Measurements from ENCODE around the gene MEIS2. TPM values are rescaled to one million over a fixed set of nuclear protein-coding genes. Genes with fewer than 3 reads are reported as not detected.

Gene MEIS2
- total RNA-seq, 1 donor = 17.7 TPM

DNA sequence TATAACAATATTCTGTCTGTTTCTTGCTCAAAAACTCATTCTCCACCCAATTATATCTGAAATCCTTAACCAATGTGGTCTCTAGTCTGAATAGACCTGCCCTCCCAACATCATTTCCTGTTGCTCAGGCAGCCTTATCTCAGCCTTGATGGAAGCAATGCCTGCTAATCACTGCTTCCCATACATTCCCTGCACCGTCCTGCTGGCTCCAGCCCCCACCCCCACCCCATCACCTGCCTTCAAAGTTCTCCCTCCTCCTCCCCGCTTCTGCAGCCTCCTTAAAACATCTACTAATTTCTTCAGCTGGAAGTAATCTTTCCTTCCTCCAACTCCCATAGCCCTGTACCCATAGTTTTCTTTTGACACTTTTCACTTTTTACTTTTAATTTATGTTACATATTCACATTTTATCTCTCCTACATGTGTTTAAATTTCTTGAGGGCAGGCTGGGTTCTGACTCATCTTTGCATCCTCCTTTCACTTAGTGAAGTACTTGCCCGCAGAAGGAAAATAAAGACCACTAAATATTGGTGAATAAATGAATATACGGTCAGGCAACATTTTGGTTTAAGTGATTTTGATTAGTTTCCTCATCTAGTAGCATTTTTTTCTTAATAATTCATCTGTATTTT lies 98.2 kb downstream of the MEIS2 start:
- no peak overlapping the region for H3K4me2 ChIP-seq (ENCODE audit: insufficient read depth, low read length)
- H3K9me3 ChIP-seq (ENCODE audit: low read depth, low read length) = no peaks in the 10 kb centered on the region
- no peaks in the 10 kb centered on the region for H3K79me2 ChIP-seq (ENCODE audit: insufficient read depth, low read length)
- peaks cover 4% of the 10 kb centered on the region for H3K36me3 ChIP-seq (ENCODE audit: insufficient read depth, low read length)
- no peaks in the 10 kb centered on the region for H3K4me1 ChIP-seq (ENCODE audit: insufficient read depth, low read length)
- no peak overlapping the region for H3K4me3 ChIP-seq (ENCODE audit: insufficient read depth, low read length)
- no peak overlapping the region for H3K27ac ChIP-seq (ENCODE audit: low read depth, low read length)
- no peak for DNase-seq (ENCODE audit: insufficient read length, low spot score, missing footprints)
- H2AFZ ChIP-seq (ENCODE audit: low read length) = no peak overlapping the region
- H4K20me1 ChIP-seq (ENCODE audit: insufficient read depth, low read length) = no peaks in the 10 kb centered on the region
- TF ChIP-seq, protein P1, sequence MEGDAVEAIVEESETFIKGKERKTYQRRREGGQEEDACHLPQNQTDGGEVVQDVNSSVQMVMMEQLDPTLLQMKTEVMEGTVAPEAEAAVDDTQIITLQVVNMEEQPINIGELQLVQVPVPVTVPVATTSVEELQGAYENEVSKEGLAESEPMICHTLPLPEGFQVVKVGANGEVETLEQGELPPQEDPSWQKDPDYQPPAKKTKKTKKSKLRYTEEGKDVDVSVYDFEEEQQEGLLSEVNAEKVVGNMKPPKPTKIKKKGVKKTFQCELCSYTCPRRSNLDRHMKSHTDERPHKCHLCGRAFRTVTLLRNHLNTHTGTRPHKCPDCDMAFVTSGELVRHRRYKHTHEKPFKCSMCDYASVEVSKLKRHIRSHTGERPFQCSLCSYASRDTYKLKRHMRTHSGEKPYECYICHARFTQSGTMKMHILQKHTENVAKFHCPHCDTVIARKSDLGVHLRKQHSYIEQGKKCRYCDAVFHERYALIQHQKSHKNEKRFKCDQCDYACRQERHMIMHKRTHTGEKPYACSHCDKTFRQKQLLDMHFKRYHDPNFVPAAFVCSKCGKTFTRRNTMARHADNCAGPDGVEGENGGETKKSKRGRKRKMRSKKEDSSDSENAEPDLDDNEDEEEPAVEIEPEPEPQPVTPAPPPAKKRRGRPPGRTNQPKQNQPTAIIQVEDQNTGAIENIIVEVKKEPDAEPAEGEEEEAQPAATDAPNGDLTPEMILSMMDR (IDR thresholded peaks at IDR 0.05; ENCODE audit: extremely low read depth, low read depth, low read length) = no peak
- no peaks in the 10 kb centered on the region for H3K27me3 ChIP-seq (ENCODE audit: insufficient read depth, low read length)

DNA sequence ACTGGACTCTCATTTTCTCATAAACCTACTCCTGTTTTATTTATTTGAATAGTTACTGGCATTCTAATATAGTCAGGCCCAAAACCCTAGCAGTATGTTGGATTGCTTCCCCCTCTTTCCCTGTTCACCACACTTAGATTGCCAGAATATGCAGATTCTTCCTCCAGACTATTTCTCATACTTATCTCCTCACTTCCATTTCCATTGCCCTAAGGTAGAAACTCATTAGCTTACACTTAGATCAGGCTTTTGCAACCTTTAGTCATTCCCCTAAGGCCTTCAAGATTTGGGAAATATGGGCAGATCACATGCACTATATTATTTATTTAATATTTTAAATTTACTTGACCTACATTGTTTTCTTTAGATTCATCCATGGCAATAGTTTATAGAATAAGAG lies 98.9 kb downstream of the MEIS2 start:
- H3K4me1 ChIP-seq (ENCODE audit: insufficient read depth, low read length) = no peaks in the 10 kb centered on the region
- TF ChIP-seq, protein P1 (IDR thresholded peaks at IDR 0.05; ENCODE audit: extremely low read depth, low read depth, low read length) = no peak
- H3K9me3 ChIP-seq (ENCODE audit: low read depth, low read length) = no peaks in the 10 kb centered on the region
- DNase-seq (ENCODE audit: insufficient read length, low spot score, missing footprints) = no peak
- H3K79me2 ChIP-seq (ENCODE audit: insufficient read depth, low read length) = no peaks in the 10 kb centered on the region
- H3K27ac ChIP-seq (ENCODE audit: low read depth, low read length) = no peak overlapping the region
- H3K4me2 ChIP-seq (ENCODE audit: insufficient read depth, low read length) = no peak overlapping the region
- no peaks in the 10 kb centered on the region for H4K20me1 ChIP-seq (ENCODE audit: insufficient read depth, low read length)
- H3K27me3 ChIP-seq (ENCODE audit: insufficient read depth, low read length) = no peaks in the 10 kb centered on the region
- H3K4me3 ChIP-seq (ENCODE audit: insufficient read depth, low read length) = no peak overlapping the region
- no peak overlapping the region for H2AFZ ChIP-seq (ENCODE audit: low read length)
- peaks cover 4% of the 10 kb centered on the region for H3K36me3 ChIP-seq (ENCODE audit: insufficient read depth, low read length)

DNA sequence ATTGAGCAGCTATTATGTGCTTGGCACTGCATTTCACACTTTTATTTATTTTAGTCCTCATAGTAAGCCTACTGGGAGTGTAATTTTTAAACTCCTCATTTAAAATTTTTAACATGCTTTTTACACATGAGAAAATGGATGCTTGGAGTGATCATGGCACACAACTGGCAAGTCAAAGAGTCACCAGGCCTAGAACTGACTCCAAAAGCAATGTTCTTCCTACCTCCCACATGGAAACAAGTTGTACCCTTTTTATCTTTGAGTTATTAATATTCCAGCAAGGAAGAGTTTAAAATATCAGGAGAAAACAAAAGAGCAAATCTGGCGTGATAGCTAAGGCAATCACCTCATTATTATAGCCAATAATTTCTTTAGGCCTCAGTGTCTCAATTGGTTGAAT lies 100.6 kb downstream of the MEIS2 start:
- Histone ChIP-seq H2AFZ (ENCODE audit: low read length) (no peak overlapping the region), H4K20me1 (ENCODE audit: insufficient read depth, low read length) (no peaks in the 10 kb centered on the region), H3K9me3 (ENCODE audit: low read depth, low read length) (no peaks in the 10 kb centered on the region), H3K27me3 (ENCODE audit: insufficient read depth, low read length) (no peaks in the 10 kb centered on the region), H3K36me3 (ENCODE audit: insufficient read depth, low read length) (peaks cover 4% of the 10 kb centered on the region), H3K79me2 (ENCODE audit: insufficient read depth, low read length) (no peaks in the 10 kb centered on the region), H3K4me1 (ENCODE audit: insufficient read depth, low read length) (no peaks in the 10 kb centered on the region), H3K27ac (ENCODE audit: low read depth, low read length) (no peak overlapping the region), H3K4me3 (ENCODE audit: insufficient read depth, low read length) (no peak overlapping the region), H3K4me2 (ENCODE audit: insufficient read depth, low read length) (no peak overlapping the region)
- no peak for DNase-seq (ENCODE audit: insufficient read length, low spot score, missing footprints)
- TF ChIP-seq, protein P1 (IDR thresholded peaks at IDR 0.05; ENCODE audit: extremely low read depth, low read depth, low read length) = no peak

DNA sequence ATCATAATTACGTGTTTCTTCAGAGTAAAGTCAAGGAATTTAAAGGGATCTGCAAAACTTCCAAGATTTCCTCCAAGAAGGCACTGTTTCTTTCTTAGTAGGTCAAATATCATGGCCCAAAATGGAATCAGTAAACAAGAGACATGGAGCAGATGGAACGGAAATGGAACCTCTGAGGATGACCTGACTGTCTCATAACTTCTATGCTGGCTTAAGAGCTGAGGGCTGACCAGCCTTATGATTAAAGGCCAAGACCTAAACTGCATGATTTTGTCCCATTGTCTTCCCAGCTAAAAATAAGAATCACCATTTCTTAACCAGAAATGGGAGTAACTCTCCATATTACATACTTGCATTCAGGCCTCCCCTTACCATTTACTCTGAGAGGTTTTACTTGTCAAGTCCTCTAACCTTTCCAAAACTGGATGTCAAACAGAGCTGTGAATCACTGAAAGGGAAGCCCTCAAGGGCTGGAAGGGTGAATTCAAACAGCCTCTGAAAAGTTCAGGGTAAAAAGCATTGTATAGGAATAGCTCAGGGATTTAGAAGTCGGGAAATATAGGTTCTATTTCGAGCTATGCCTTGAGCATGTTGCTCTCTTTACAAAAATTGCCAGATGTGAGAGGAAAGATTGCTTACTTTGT lies 103.7 kb downstream of the MEIS2 start:
- no peak for DNase-seq (ENCODE audit: insufficient read length, low spot score, missing footprints)
- no peaks in the 10 kb centered on the region for H3K9me3 ChIP-seq (ENCODE audit: low read depth, low read length)
- H3K79me2 ChIP-seq (ENCODE audit: insufficient read depth, low read length) = no peaks in the 10 kb centered on the region
- no peak overlapping the region for H3K4me2 ChIP-seq (ENCODE audit: insufficient read depth, low read length)
- H3K4me3 ChIP-seq (ENCODE audit: insufficient read depth, low read length) = no peak overlapping the region
- no peaks in the 10 kb centered on the region for H3K36me3 ChIP-seq (ENCODE audit: insufficient read depth, low read length)
- H3K27ac ChIP-seq (ENCODE audit: low read depth, low read length) = no peak overlapping the region
- H2AFZ ChIP-seq (ENCODE audit: low read length) = no peak overlapping the region
- H3K4me1 ChIP-seq (ENCODE audit: insufficient read depth, low read length) = no peaks in the 10 kb centered on the region
- no peaks in the 10 kb centered on the region for H4K20me1 ChIP-seq (ENCODE audit: insufficient read depth, low read length)
- TF ChIP-seq, protein P1 (IDR thresholded peaks at IDR 0.05; ENCODE audit: extremely low read depth, low read depth, low read length) = no peak
- no peaks in the 10 kb centered on the region for H3K27me3 ChIP-seq (ENCODE audit: insufficient read depth, low read length)
